ENCODE measurements around the gene PPP1R1A. TPM values are rescaled to one million over a fixed set of nuclear protein-coding genes. Genes with fewer than 3 reads are reported as not detected.

PPP1R1A gene
- total and polyA plus RNA-seq, 8 donors, result 0.18 to 4.5 (median 3.2) TPM

DNA sequence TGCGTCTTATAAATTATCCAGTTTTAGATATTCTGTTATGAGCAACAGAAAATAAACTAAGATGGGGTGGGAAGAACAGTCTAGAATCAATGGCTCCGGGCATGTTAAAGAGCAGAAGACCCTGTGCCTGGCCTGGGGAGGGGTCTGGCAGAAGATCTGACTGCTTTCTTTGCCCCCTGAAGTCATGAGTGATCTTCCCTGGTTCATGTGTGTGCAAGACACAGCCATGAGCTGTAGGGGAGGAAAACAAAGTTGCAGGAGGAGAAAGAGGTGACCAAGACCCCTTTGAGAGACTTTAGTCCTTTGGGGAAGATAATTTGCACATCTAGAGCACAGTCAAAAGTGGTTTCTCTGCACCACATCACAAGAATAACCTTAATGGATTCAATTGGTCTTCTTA is 41.5 kb upstream of the PPP1R1A start:
- H3K27me3 ChIP-seq, result peaks cover 0 to 58% of the 10 kb centered on the region in 2 donors
- TF ChIP-seq, protein P1, sequence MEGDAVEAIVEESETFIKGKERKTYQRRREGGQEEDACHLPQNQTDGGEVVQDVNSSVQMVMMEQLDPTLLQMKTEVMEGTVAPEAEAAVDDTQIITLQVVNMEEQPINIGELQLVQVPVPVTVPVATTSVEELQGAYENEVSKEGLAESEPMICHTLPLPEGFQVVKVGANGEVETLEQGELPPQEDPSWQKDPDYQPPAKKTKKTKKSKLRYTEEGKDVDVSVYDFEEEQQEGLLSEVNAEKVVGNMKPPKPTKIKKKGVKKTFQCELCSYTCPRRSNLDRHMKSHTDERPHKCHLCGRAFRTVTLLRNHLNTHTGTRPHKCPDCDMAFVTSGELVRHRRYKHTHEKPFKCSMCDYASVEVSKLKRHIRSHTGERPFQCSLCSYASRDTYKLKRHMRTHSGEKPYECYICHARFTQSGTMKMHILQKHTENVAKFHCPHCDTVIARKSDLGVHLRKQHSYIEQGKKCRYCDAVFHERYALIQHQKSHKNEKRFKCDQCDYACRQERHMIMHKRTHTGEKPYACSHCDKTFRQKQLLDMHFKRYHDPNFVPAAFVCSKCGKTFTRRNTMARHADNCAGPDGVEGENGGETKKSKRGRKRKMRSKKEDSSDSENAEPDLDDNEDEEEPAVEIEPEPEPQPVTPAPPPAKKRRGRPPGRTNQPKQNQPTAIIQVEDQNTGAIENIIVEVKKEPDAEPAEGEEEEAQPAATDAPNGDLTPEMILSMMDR (IDR thresholded peaks at IDR 0.05), result no peak
- DNase-seq (no peak), ATAC-seq (no peak)
- intact Hi-C loops (cut with DNase I), result no loop called here
- H3K4me1 ChIP-seq, result no peaks in the 10 kb centered on the region
- no peak overlapping the region for H3K4me3 ChIP-seq
- H3K36me3 ChIP-seq, result no peaks in the 10 kb centered on the region
- H3K27ac ChIP-seq, result no peak overlapping the region
- peaks cover 0 to 10% of the 10 kb centered on the region in 2 donors for H3K9me3 ChIP-seq

DNA sequence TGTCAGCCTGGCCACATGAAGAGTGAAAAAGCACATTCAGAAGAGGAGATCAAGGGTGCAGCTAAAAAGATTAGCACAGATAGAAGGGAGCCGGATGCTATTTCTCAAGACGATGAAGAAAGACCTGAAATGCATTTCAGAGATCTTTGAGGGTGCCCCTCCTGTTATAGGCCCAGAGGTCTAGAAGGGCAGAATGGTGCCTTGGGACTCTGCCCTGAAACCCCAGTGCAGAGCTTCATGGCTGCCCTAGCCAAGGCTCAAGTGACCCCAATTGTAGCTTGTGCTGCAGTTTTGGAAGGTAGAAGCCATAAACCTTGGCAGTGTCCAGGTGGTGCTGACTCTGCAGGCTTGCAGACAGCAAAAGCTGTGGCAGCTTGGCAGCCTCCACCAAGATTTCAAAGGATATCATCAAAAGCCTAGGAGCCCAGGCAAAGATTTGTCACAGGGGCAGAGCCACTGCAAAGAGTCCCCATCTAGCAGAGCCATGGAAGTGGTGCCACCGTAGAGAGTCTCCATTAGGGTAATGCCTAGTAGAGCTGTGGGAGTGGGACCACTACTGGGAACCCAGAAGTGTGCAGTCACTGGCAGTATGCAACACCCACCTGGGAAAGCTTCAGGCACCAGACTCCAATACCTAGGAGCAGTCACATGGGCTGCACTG is 39.9 kb upstream of the PPP1R1A start:
- Histone ChIP-seq H3K27ac (no peak overlapping the region), H3K27me3 (peaks cover 6 to 65% of the 10 kb centered on the region in 2 donors), H3K36me3 (no peaks in the 10 kb centered on the region), H3K4me3 (no peak overlapping the region), H3K4me1 (no peaks in the 10 kb centered on the region), H3K9me3 (peaks cover 0 to 10% of the 10 kb centered on the region in 2 donors)
- TF ChIP-seq, protein P1 (IDR thresholded peaks at IDR 0.05), result no peak
- ATAC-seq (no peak), DNase-seq (no peak)
- intact Hi-C loops (cut with DNase I), result no loop called here

- no peak overlapping the region for H3K4me3 ChIP-seq
- H3K27ac ChIP-seq, result no peak overlapping the region
- H3K27me3 ChIP-seq, result peaks cover 6 to 63% of the 10 kb centered on the region in 2 donors
- ATAC-seq (no peak), DNase-seq (no peak)
- no peaks in the 10 kb centered on the region for H3K4me1 ChIP-seq
- no peaks in the 10 kb centered on the region for H3K36me3 ChIP-seq
- TF ChIP-seq, protein P1 (IDR thresholded peaks at IDR 0.05), result no peak
- intact Hi-C loops (cut with DNase I), result no loop called here
- peaks cover 0 to 10% of the 10 kb centered on the region in 2 donors for H3K9me3 ChIP-seq
Measured at GRCh38 chr12:54627304-54627703, 38.8 kb upstream of the PPP1R1A start.

DNA sequence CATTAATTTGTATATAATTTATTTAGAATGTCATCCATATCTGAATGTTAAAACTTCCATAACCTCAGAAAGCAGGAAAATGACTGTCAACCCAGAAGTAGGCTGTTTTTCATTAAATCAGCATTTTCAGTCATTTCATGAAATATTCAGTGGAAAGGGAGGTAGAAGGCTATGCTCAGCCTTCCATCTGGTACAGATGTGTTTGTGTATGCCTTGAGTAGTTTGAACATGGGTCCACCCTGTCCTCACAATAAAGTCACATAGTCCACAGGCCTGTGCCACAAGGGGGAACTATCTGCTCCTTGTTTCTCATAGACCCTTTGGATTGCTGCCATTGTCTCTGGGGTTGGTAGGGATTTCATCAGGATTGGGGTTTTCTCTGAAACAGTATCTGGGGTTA is 37.1 kb upstream of the PPP1R1A start:
- intact Hi-C loops (cut with DNase I), result no loop called here
- no peaks in the 10 kb centered on the region for H3K4me1 ChIP-seq
- no peak for ATAC-seq
- TF ChIP-seq, protein P1 (IDR thresholded peaks at IDR 0.05), result no peak
- DNase-seq, result no peak
- H3K9me3 ChIP-seq, result peaks cover 0 to 10% of the 10 kb centered on the region in 2 donors
- H3K4me3 ChIP-seq, result no peak overlapping the region
- no peaks in the 10 kb centered on the region for H3K36me3 ChIP-seq
- no peak overlapping the region for H3K27ac ChIP-seq
- H3K27me3 ChIP-seq, result peaks cover 6 to 62% of the 10 kb centered on the region in 2 donors

GRCh38 chr12:54624315-54625279 is 36.1 kb upstream of the PPP1R1A start:
- Histone ChIP-seq H3K4me3 (no peak overlapping the region), H3K4me1 (no peaks in the 10 kb centered on the region), H3K27me3 (peaks cover 6 to 59% of the 10 kb centered on the region in 2 donors), H3K27ac (no peak overlapping the region), H3K36me3 (no peaks in the 10 kb centered on the region), H3K9me3 (peaks cover 0 to 10% of the 10 kb centered on the region in 2 donors)
- no peak for ATAC-seq
- TF ChIP-seq, protein P1 (IDR thresholded peaks at IDR 0.05), result no peak
- DNase-seq, result peak in 1 of 4 donors; percentile 3
- intact Hi-C loops (cut with DNase I), result no loop called here
